SU-DHL-6 (cell line): Measurements from ENCODE around the gene PSMA6.

Source experiments
- CTCF ChIP-seq: fragments of 200-600 bp; sonication (generic); IDR thresholded peaks from one replicate; pipeline ENCODE4 v1.5.1; 2017; ENCODE audit warnings: antibody characterized with exemption, mild to moderate bottlenecking, low read length, moderate library complexity; ENCODE audit not compliant: insufficient read depth, poor library complexity, severe bottlenecking
- EZH2phosphoT487 ChIP-seq: fragments of 200-600 bp; sonication (generic), shearing (Covaris generic); conservative IDR thresholded peaks from 2 replicates; pipeline ENCODE4 v1.6.1; 2018; ENCODE audit warnings: mild to moderate bottlenecking, antibody characterized with exemption, low read length, moderate library complexity, mixed read lengths

GRCh38 chr14:35366056-35366451 is 73.9 kb downstream of the PSMA6 start:
- TF ChIP-seq CTCF (no peak), EZH2phosphoT487 (no peak)
